Activated CD4-positive, alpha-beta T cell treated with anti-CD3 and anti-CD28 coated beads, Interleukin-2, amount 10 ng/mL, durations not matched to agents 24 days and 14 days (primary cell): ENCODE measurements around the gene EAF1. TPM values are rescaled to one million over a fixed set of nuclear protein-coding genes. Genes with fewer than 3 reads are reported as not detected.
"Not testable (repeated sequence)": the region's sequence is repeated elsewhere in the genome, so short reads cannot be mapped to it uniquely, and the experiment has no call there.

Experiments
- DNase-seq: peaks from one replicate; pipeline ENCODE4 v3.0.0; 2022
- H3K27ac Mint-ChIP-seq: one replicate; pipeline ENCODE4 v1.8.0; 2022; ENCODE audit warnings: mild to moderate bottlenecking, mixed read lengths
- H3K27me3 Mint-ChIP-seq: one replicate; pipeline ENCODE4 v1.8.0; 2022; ENCODE audit warnings: mixed read lengths
- H3K36me3 Mint-ChIP-seq: one replicate; pipeline ENCODE4 v1.8.0; 2022; ENCODE audit warnings: low read depth, mild to moderate bottlenecking, mixed read lengths
- H3K4me1 Mint-ChIP-seq: one replicate; pipeline ENCODE4 v1.8.0; 2021; ENCODE audit warnings: mixed read lengths
- H3K4me3 Mint-ChIP-seq: one replicate; pipeline ENCODE4 v1.8.0; 2022; ENCODE audit warnings: mild to moderate bottlenecking, moderate library complexity, mixed read lengths
- H3K9me3 Mint-ChIP-seq: one replicate; pipeline ENCODE4 v1.8.0; 2021; ENCODE audit warnings: mixed read lengths
- intact Hi-C: fragments of 100-400 bp; cut with micrococcal nuclease; formaldehyde crosslinking; loops from one replicate; pipeline ENCODE4 v1.15.1; 2023
- total RNA-seq: library from RNA; stranded (reverse); gene quantifications from 2 replicates; pipeline ENCODE4 v1.2.3, GENCODE V29; 2022

Gene EAF1
- total RNA-seq: 24.2 and 25.7 TPM in 2 replicates

DNA sequence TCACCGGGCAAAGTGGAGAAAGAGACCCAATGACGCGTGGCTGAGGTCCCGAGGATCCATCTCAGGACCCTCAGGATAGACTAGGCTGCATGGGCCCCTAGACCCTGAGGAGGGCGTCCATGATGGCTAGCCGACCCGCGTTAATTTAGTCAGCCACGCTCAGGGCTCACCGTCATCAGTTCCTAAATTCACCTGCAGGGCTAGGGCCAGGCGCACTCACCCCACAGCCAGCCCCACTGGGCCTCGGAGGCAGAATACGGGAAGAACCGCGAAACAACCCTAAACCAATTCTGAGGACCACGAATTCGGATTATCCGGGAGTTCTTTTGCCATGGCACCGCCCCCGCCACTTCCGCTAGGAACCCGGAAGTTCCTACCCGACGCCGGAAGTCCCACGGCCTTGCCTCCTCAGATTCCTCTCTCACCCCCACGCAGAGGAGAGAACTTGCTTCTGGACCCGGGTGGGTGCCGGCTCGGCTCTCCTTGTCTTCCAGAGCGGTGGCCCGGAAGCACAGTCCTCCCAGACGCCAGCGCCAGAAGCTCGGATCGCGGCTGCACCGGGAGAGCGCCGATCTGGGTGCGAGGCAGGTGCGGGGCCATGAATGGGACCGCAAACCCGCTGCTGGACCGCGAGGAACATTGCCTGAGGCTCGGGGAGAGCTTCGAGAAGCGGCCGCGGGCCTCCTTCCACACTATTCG, at the start of gene EAF1, which contains the start of gene METTL6:
Gene EAF1, plus strand, starts transcription at position 417 of the 699 bp plus-strand sequence. Its CDS starts 182 bp downstream, at position 599.
Gene METTL6, minus strand, starts transcription at position 363 of the 699 bp plus-strand sequence. CDS start 1,033 bp downstream, outside the sequence.
- DNase-seq: peak; percentile 96
- Mint-ChIP-seq H3K27ac (peak within 1 kb of the TSS; percentile 95), H3K27me3 (no peaks in the 10 kb centered on the region), H3K36me3 (peaks cover 38% of the 10 kb centered on the region), H3K4me3 (peak within 1 kb of the TSS; percentile 96), H3K9me3 (no peaks in the 10 kb centered on the region), H3K4me1 (peaks cover 47% of the 10 kb centered on the region)
- intact Hi-C loops: loop anchor here (1.0 to 5.0 kb wide), 3 partner anchors 73 to 221 kb away; partner anchors contain the start of gene CAPN7

DNA sequence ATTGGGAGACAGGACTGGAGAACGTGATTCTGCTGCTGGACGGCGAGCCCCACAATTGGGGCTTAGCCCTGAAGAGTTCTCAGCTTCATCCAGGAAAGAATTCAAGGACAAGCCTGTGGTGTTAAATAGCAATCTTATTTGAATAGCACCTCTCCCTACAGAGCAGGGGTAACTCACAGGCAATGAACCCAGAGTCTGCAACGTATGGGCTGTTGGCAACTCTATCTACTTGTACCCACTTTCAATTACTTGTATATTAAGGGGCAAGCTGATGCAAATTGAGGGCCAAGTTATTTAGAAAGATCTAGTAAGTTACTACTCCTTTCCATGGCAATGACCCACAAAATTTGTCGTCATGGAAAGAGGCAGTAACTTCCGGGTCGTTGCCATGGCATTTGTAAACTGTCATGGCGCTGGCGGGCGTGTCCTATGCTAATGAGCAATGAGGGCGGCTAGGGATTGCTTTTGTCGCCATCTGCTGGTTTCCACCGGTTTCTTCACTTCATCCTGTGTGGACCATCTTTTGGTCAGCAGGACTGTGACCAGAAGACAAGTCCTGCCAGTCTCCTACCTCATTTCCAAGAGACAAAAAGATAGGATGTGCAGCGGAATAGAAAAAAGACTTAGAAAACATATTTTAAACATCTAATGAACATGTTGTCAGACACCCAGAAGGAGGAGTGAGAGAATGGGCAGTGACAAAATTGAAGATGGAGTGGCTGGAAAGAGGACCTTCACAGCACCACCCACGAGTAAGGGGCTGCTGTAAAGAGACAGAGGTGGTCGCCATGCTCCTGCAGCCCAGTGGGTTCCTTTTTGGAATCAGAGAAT, 49.2 kb upstream of the EAF1 start:
- DNase-seq: peak; percentile 99
- Mint-ChIP-seq H3K9me3 (no peaks in the 10 kb centered on the region), H3K4me3 (no peak overlapping the region), H3K36me3 (no peaks in the 10 kb centered on the region), H3K4me1 (peaks cover 14% of the 10 kb centered on the region), H3K27ac (peak overlapping the region; percentile 86), H3K27me3 (peaks cover 3% of the 10 kb centered on the region)
- intact Hi-C loops: loop anchor here (1.0 kb wide), 6 partner anchors 17 to 179 kb away; partner anchors contain the start of genes CAPN7 and SH3BP5

DNA sequence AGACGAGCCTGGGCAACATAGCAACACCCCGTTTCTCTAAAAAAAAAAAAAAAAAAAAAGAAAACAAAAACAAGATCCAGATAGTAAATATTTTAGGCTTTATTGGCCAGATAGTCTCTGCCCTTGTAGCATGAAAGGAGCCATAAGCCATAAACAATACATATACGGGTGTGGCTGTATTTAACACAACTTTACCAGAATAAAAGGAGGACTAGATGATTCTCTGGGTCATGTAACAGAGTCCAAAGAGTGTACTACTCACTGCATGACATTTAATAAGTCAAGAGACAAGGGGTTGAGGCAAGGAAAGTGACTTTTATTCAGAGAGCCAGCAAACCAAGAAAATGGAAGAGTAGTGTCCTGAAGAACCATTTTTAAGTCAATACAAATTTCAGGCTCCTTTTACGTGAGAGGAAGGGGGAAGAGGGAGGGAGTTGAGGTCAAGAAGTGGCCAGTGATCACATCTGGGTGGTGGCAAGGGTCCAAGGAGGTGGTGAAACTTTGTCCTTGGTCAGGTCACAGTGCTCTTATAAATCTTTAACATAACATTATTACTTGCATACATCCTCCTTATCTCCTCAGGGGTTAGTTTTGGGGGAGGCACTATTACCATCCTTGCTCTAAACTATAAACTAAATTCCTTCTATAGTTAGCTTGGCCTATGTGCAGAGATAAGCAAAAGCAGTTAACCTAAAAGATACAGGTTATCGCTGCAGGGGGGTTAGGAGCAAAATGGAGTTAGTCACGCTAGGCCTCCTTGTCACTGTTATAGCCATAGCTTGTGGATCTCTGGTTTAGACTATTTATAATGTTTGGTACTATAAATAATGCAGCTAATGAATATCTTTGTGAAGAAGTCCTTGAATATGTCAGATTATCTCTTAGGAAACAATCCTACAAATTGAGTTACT, 46.2 kb upstream of the EAF1 start:
- H3K9me3 Mint-ChIP-seq: no peaks in the 10 kb centered on the region
- no peaks in the 10 kb centered on the region for H3K36me3 Mint-ChIP-seq
- H3K4me1 Mint-ChIP-seq: peaks cover 15% of the 10 kb centered on the region
- no peak overlapping the region for H3K27ac Mint-ChIP-seq
- H3K4me3 Mint-ChIP-seq: no peak overlapping the region
- no peak for DNase-seq
- H3K27me3 Mint-ChIP-seq: peaks cover 4% of the 10 kb centered on the region
- intact Hi-C loops: no loop called here

DNA sequence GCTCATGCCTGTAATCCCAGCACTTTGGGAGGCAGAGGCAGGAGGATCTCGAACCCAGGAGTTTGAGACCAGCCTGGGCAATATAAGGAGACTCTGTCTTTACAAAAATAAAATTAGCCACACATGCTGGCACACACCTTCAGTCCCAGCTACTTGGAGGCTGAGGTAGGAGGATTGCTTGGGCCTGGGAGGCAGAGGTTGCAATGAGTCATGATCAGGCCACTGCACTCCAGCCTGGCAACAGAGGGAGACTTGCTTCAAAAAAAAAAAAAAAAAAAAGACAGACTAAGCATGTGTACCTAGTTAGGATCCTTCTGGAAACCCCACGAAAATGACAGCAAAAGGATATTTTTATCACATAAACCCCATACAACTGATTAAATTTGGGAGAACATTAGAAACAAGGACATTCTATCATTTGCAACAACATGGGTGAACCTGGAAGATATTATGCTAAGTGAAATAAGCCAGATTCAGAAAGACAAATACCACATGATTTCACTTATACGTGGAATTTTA, 44.9 kb upstream of the EAF1 start:
- Mint-ChIP-seq H3K27me3 (peaks cover 4% of the 10 kb centered on the region), H3K27ac (no peak overlapping the region), H3K4me1 (peaks cover 14% of the 10 kb centered on the region), H3K9me3 (no peaks in the 10 kb centered on the region), H3K4me3 (no peak overlapping the region), H3K36me3 (no peaks in the 10 kb centered on the region)
- intact Hi-C loops: no loop called here
- no peak for DNase-seq

DNA sequence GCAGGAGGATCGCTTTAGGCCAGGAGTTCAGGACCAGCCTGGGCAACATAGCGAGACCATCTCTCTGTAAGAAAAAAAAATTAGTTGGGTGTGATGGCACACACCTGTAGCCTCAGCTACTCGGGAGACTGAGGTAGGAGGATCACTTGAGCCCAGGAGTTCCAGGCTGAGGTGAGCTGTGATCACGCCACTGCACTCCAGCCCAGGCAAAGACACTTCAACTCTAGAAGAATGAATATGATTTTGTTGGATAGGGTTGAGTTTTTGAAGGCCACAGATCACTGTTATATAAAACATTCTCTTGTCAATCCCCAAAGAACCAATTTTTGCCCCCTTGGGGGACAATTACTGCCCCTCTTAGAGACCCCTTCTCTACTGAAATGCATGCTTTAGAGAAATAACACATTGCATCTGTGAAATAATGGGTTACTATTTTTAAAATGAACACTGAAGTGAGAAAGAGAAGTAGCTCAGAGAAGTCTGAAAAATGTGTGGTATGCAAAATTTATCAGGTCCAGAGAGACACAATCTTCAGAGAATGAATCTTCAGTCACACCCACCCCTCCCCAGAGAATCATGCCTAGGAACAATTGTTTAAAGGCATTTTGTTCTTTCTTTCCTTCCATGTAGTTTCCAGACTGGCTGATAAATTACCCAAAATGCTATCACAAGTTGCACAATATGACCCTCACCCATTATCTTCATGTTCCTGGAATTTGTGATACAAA, 42.7 kb upstream of the EAF1 start:
- no peak for DNase-seq
- intact Hi-C loops: no loop called here
- no peaks in the 10 kb centered on the region for H3K9me3 Mint-ChIP-seq
- H3K27ac Mint-ChIP-seq: no peak overlapping the region
- peaks cover 7% of the 10 kb centered on the region for H3K4me1 Mint-ChIP-seq
- H3K36me3 Mint-ChIP-seq: no peaks in the 10 kb centered on the region
- peaks cover 4% of the 10 kb centered on the region for H3K27me3 Mint-ChIP-seq
- no peak overlapping the region for H3K4me3 Mint-ChIP-seq

DNA sequence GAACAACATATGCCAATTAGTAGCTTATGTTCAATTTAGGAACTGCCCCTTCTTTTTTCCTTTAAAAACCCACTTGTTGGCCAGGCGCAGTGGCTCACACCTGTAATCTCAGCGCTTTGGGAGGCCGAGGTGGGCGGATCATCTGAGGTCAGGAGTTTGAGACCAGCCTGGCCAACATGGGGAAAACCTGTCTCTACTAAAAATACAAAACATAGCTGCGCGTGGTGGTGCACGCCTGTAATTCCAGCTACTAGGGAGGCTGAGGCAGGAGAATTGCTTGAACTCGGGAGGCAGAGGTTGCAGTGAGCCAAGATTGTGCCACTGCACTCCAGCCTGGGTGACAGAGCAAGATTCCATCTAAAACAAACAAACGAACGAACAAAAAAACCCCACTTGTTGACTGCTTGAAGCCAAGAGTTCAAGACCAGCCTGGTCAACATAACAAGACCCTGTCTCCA, 42.1 kb upstream of the EAF1 start:
- intact Hi-C loops, H3K9me3 Mint-ChIP-seq, H3K27me3 Mint-ChIP-seq: not testable (repeated sequence)

DNA sequence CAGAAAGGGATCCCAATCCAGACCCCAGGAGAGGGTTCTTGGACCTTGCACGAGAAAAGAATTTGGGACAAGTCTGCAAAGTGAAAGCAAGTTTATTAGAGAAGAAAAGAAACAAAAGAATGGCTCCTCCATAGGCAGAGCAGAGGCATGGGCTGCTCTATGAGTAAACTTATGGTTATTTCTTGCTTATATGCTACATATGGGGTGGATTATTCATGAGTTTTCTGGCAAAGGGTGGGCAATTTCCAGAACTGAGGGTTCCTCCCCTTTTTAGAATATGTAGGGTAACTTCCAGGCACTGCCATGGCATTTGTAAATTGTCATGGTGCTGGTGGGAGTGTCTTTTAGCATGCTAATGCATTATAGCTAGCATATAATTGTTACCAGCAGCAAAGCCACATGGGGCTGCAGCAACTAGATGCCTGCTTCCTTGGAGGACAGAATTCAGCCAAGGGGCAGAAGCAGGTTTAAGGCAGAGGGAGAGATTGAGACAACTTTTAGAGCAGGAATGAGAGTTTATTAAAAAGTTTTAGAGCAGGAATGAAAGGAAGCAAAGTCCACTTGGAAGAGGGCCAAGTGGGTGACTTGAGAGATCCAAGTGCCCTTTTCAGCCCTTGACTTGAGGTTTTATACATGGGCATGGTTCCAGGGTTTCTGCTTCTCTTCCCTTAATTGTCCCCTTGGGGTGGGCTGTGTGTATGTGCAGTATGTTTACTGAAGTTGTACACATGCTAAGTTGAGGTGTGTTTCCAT, 41.3 kb upstream of the EAF1 start:
- no peak overlapping the region for H3K4me3 Mint-ChIP-seq
- intact Hi-C loops: no loop called here
- no peaks in the 10 kb centered on the region for H3K9me3 Mint-ChIP-seq
- peaks cover 7% of the 10 kb centered on the region for H3K4me1 Mint-ChIP-seq
- H3K27ac Mint-ChIP-seq: no peak overlapping the region
- no peaks in the 10 kb centered on the region for H3K36me3 Mint-ChIP-seq
- H3K27me3 Mint-ChIP-seq: peaks cover 4% of the 10 kb centered on the region
- no peak for DNase-seq

More for the DNA sequence above, 42.1 kb upstream of the EAF1 start:
- H3K36me3 Mint-ChIP-seq, H3K4me1 Mint-ChIP-seq, DNase-seq, H3K4me3 Mint-ChIP-seq, H3K27ac Mint-ChIP-seq: not testable (repeated sequence)

DNA sequence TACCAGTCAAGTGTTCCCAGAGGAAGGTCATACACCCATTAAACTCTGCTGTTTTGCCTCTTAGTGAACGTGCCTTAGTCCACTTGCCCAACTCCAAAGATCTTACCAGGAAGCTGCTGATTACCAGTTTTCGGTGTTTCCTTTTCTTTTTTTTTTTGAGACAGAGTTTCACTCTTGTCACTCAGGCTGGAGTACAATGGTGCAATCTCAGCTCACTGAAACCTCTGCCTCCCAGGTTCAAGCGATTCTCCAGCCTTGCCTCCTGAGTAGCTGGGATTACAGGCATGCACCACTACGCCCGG, 40.8 kb upstream of the EAF1 start:
- H3K27ac Mint-ChIP-seq, H3K9me3 Mint-ChIP-seq, H3K4me1 Mint-ChIP-seq, H3K27me3 Mint-ChIP-seq, intact Hi-C loops, DNase-seq, H3K4me3 Mint-ChIP-seq, H3K36me3 Mint-ChIP-seq: not testable (repeated sequence)

DNA sequence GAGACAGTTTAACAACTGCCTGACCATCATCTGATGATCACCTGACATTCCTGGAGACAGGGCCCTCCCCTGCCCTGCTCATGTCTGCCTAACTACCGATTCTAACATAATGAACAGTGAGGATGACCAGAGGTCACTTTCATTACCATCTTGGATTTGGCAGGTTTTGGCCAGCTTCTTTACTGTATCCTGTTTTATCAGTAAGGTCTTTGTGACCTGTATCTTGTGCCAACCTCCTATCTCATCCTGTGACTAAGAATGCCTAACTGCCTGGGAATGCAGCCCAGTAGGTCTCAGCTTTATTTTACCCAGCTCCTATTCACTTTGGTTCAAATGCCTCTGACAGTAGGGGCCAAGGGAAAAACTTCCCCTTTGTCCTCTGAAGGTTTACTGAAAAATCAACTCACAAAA, 40.2 kb upstream of the EAF1 start:
- Mint-ChIP-seq H3K36me3 (no peaks in the 10 kb centered on the region), H3K4me3 (no peak overlapping the region), H3K27ac (no peak overlapping the region), H3K27me3 (peaks cover 4% of the 10 kb centered on the region), H3K9me3 (no peaks in the 10 kb centered on the region), H3K4me1 (peaks cover 7% of the 10 kb centered on the region)
- intact Hi-C loops: no loop called here
- DNase-seq: no peak

DNA sequence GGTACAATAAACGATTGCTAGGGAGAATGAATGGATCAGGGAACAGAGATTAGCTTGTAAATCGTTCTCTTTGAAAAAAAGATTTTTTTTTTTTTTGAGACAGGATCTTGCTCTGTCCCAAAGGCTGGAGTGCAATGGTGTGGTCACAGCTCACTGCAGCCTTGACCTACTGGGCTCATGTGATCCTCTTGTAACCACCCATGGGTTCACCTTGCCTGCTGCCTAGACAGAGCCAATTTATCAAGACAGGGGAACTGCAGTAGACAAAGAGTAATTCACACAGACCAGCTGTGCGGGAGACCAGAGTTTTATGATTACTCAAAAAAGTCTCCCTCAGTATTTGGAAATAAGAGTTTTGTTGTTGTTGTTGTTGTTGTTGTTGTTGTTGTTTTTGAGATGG, 39.7 kb upstream of the EAF1 start:
- Mint-ChIP-seq H3K36me3 (no peaks in the 10 kb centered on the region), H3K9me3 (no peaks in the 10 kb centered on the region), H3K4me1 (peaks cover 7% of the 10 kb centered on the region), H3K27me3 (peaks cover 3% of the 10 kb centered on the region), H3K4me3 (no peak overlapping the region), H3K27ac (no peak overlapping the region)
- no peak for DNase-seq
- intact Hi-C loops: no loop called here

DNA sequence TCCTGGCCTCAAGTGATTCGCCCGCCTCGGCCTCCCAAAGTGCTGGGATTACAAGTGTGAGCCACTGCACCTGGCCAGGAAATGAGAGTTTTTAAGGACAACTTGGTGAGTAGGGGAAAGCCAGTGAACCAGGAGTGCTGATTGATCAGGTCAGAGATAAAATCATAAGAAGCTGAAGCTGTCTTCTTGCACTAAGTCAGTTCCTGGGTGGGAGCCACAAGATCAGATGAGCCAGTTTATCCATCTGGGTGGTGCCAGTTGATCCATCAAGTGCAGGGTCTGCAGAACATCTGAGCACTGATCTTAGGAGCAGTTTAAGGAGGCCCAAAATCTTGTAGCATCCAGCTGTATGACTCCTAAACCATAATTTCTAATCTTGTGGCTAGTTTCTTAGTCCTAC, 39.1 kb upstream of the EAF1 start:
- H3K36me3 Mint-ChIP-seq, DNase-seq, H3K9me3 Mint-ChIP-seq, intact Hi-C loops, H3K27me3 Mint-ChIP-seq, H3K4me3 Mint-ChIP-seq, H3K27ac Mint-ChIP-seq, H3K4me1 Mint-ChIP-seq: not testable (repeated sequence)

DNA sequence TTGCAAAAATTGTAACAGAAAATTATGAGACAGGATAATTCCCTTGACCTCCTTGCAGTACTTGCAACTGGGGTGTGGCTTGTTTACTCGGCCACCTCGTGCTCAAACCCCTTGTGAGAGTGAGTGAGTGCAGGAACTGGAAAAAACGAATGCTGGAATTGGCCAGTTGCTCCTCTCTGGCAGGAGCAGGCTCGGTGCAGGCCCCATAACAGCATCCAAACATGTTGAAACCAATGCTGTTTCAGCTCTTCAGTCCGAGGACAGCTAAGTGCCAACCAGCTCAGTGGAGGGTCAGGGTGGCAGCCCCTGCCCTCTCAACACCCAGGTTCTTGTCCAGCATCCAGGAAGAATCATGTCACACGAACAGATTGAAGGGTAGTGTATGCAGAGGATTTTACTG, 36.9 kb upstream of the EAF1 start:
- DNase-seq: no peak
- Mint-ChIP-seq H3K4me3 (no peak overlapping the region), H3K9me3 (no peaks in the 10 kb centered on the region), H3K27me3 (peaks cover 6% of the 10 kb centered on the region), H3K36me3 (no peaks in the 10 kb centered on the region), H3K27ac (no peak overlapping the region), H3K4me1 (peaks cover 7% of the 10 kb centered on the region)
- intact Hi-C loops: no loop called here
